ENCODE data around the gene GDPD4.
A peak's percentile ranks its signal among the peaks of the same experiment; 100 is the strongest.

Gene GDPD4

GRCh38 chr11:77188633-77189491 is 112.6 kb downstream of the GDPD4 start:
- DNase-seq = no peak

GRCh38 chr11:77187776-77188632 is 113.5 kb downstream of the GDPD4 start:
- DNase-seq = peak; percentile 24 to 68 (median 41)

GRCh38 chr11:77187111-77187750 is 114.3 kb downstream of the GDPD4 start:
- DNase-seq = no peak

GRCh38 chr11:77186302-77186701 is 115.2 kb downstream of the GDPD4 start:
- no peak for DNase-seq

- DNase-seq = no peak
Observed at GRCh38 chr11:77184136-77184860, 117.2 kb downstream of the GDPD4 start.

- no peak for DNase-seq
Observed at GRCh38 chr11:77183431-77183984, 118.0 kb downstream of the GDPD4 start.

- no peak for DNase-seq
Observed at GRCh38 chr11:77182542-77183430, 118.7 kb downstream of the GDPD4 start.

GRCh38 chr11:77181799-77182541 is 119.5 kb downstream of the GDPD4 start:
- no peak for DNase-seq

GRCh38 chr11:77181226-77181625 is 120.3 kb downstream of the GDPD4 start:
- no peak for DNase-seq

GRCh38 chr11:77180346-77180745 is 121.1 kb downstream of the GDPD4 start:
- DNase-seq = no peak

GRCh38 chr11:77179681-77180080 is 121.8 kb downstream of the GDPD4 start:
- no peak for DNase-seq

GRCh38 chr11:77179048-77179447 is 122.4 kb downstream of the GDPD4 start:
- DNase-seq = no peak

- no peak for DNase-seq
Observed at GRCh38 chr11:77178150-77178549, 123.3 kb downstream of the GDPD4 start.

GRCh38 chr11:77176996-77177395 is 124.5 kb downstream of the GDPD4 start:
- DNase-seq = no peak

- no peak for DNase-seq
Observed at GRCh38 chr11:77175869-77176539, 125.5 kb downstream of the GDPD4 start.

GRCh38 chr11:77175021-77175842 is 126.3 kb downstream of the GDPD4 start:
- no peak for DNase-seq

- no peak for DNase-seq
Observed at GRCh38 chr11:77174559-77174958, 126.9 kb downstream of the GDPD4 start.

- no peak for DNase-seq
Observed at GRCh38 chr11:77173494-77173893, 128.0 kb downstream of the GDPD4 start.

GRCh38 chr11:77172666-77172982 is 128.9 kb downstream of the GDPD4 start:
- DNase-seq = no peak

All from T-helper 2 cell (primary cell).